ENCODE measurements around the gene CEP295NL.
"Not testable (repeated sequence)": the region's sequence is repeated elsewhere in the genome, so short reads cannot be mapped to it uniquely, and the experiment has no call there.

CEP295NL gene

GRCh38 chr17:78903101-78903779 lies at the start of gene CEP295NL:
Gene CEP295NL (minus strand): TSS chr17:78903201. CDS start chr17:78901828, 1,373 bp downstream.
- Histone ChIP-seq H3K4me3 (no peak within 1 kb of the TSS), H3K27ac (peak within 1 kb of the TSS in 3 of 21 experiments; percentile 6 to 29 (median 14))

- Histone ChIP-seq H3K27ac (peak overlapping the region in 2 of 21 experiments; percentile 31 to 54), H3K4me3 (no peak overlapping the region)
Observed at GRCh38 chr17:78952706-78953105, 49.7 kb upstream of the CEP295NL start.

GRCh38 chr17:78951967-78952551 lies 49.1 kb upstream of the CEP295NL start:
- H3K27ac ChIP-seq = peak overlapping the region in 3 of 21 experiments; percentile 9 to 54 (median 31)
- H3K4me3 ChIP-seq = no peak overlapping the region

- Histone ChIP-seq H3K4me3 (no peak overlapping the region), H3K27ac (no peak overlapping the region)
Observed at GRCh38 chr17:78950870-78951269, 47.9 kb upstream of the CEP295NL start.

GRCh38 chr17:78947235-78948149 lies 44.5 kb upstream of the CEP295NL start:
- H3K27ac ChIP-seq = no peak overlapping the region
- H3K4me3 ChIP-seq = no peak overlapping the region

- H3K27ac ChIP-seq = no peak overlapping the region
- H3K4me3 ChIP-seq = no peak overlapping the region
Observed at GRCh38 chr17:78946631-78947030, 43.6 kb upstream of the CEP295NL start.

GRCh38 chr17:78946131-78946530 lies 43.1 kb upstream of the CEP295NL start:
- Histone ChIP-seq H3K27ac (no peak overlapping the region), H3K4me3 (no peak overlapping the region)

- not testable (repeated sequence) for H3K4me3 ChIP-seq, H3K27ac ChIP-seq
Observed at GRCh38 chr17:78945455-78945854, 42.5 kb upstream of the CEP295NL start.

- no peak overlapping the region for H3K27ac ChIP-seq
- no peak overlapping the region for H3K4me3 ChIP-seq
Observed at GRCh38 chr17:78944956-78945355, 42.0 kb upstream of the CEP295NL start.

- no peak overlapping the region for H3K4me3 ChIP-seq
- no peak overlapping the region for H3K27ac ChIP-seq
Observed at GRCh38 chr17:78944026-78944425, 41.0 kb upstream of the CEP295NL start.

GRCh38 chr17:78940708-78941107 lies 37.7 kb upstream of the CEP295NL start:
- no peak overlapping the region for H3K27ac ChIP-seq
- H3K4me3 ChIP-seq = no peak overlapping the region

GRCh38 chr17:78940258-78940657 lies 37.3 kb upstream of the CEP295NL start:
- Histone ChIP-seq H3K27ac (no peak overlapping the region), H3K4me3 (no peak overlapping the region)

- no peak overlapping the region for H3K27ac ChIP-seq
Observed at GRCh38 chr17:78939615-78940014, 36.6 kb upstream of the CEP295NL start.

GRCh38 chr17:78937561-78937960 lies 34.6 kb upstream of the CEP295NL start:
- Histone ChIP-seq H3K27ac (no peak overlapping the region), H3K4me3 (no peak overlapping the region)

More at GRCh38 chr17:78939615-78940014, 36.6 kb upstream of the CEP295NL start:
- H3K4me3 ChIP-seq = no peak overlapping the region

GRCh38 chr17:78935419-78936323 lies 32.7 kb upstream of the CEP295NL start:
- H3K27ac ChIP-seq = peak overlapping the region in 16 of 21 experiments; percentile 5 to 88 (median 72)
- no peak overlapping the region for H3K4me3 ChIP-seq

GRCh38 chr17:78934681-78935418 lies 31.8 kb upstream of the CEP295NL start:
- H3K4me3 ChIP-seq = no peak overlapping the region

GRCh38 chr17:78933959-78934568 lies 31.1 kb upstream of the CEP295NL start:
- H3K4me3 ChIP-seq = peak overlapping the region in 1 of 7 experiments; percentile 2
- H3K27ac ChIP-seq = peak overlapping the region in 20 of 21 experiments; percentile 28 to 88 (median 72)

More at GRCh38 chr17:78934681-78935418, 31.8 kb upstream of the CEP295NL start:
- H3K27ac ChIP-seq = peak overlapping the region in 19 of 21 experiments; percentile 36 to 88 (median 73)
